Adrenal gland (tissue), 12 donors: ENCODE data around the gene RAF1. TPM values are rescaled to one million over a fixed set of nuclear protein-coding genes. Genes with fewer than 3 reads are reported as not detected.

Experiments used
- DNase-seq, 7 donors: peaks; one replicate each; pipeline ENCODE4 v3.0.0-alpha.2; 2019 to 2020
- H3K27ac ChIP-seq, 5 donors: fragments of 200-600 bp; sonication (generic) in 4 of 5; 1 replicate in 3 of 5; 2 replicates in 2 of 5; pipeline versions ENCODE4 v1.5.1 to v1.8.0; 2016 to 2020; ENCODE audit warnings: mild to moderate bottlenecking in 1 of 5
- H3K27me3 ChIP-seq: fragments of 200-600 bp; 2 replicates; pipeline ENCODE4 v1.8.0; 2021
- H3K36me3 ChIP-seq, 2 donors: fragments of 200-600 bp; replicated peaks in 1 of 2; 1 replicate in 1 of 2; 2 replicates in 1 of 2; pipeline versions ENCODE4 v1.5.1 to v1.8.0; 2018 to 2022
- H3K4me1 ChIP-seq, 2 donors: fragments of 200-600 bp; replicated peaks in 1 of 2; 1 replicate in 1 of 2; 2 replicates in 1 of 2; pipeline versions ENCODE4 v1.5.1 to v1.8.0; 2018 to 2021
- H3K4me3 ChIP-seq, 4 donors: fragments of 200-600 bp; sonication (generic) in 3 of 4; one replicate each; pipeline ENCODE4 v1.5.1; 2016 to 2018
- H3K9me3 ChIP-seq, 3 donors: fragments of 200-600 bp; sonication (generic) in 1 of 3; replicated peaks in 1 of 3; 1 replicate in 2 of 3; 2 replicates in 1 of 3; pipeline versions ENCODE4 v1.5.1 to v1.8.0; 2016 to 2021
- POLR2A ChIP-seq, 2 donors: fragments of 450-650 bp; IDR thresholded peaks; one replicate each; pipeline ENCODE4 v1.6.1; 2017; ENCODE audit warnings: antibody characterized with exemption in 2 of 2, mild to moderate bottlenecking in 2 of 2, moderate library complexity in 1 of 2
- WGBS, 4 donors: extraction: QIAGEN DNeasy Blood & Tissue Kit in 2 of 4; methylation state at CpG; one replicate each; pipeline versions ENCODE4 v1.1.5 to v1.1.7; 2013 to 2017; 5-methylcytosine and 5-hydroxymethylcytosine counted together
- intact Hi-C, 2 donors: fragments of 100-400 bp; cut with DNase I; formaldehyde crosslinking; loops; one replicate each; pipeline versions ENCODE4 v1.14.1 to v1.15.0; 2022 to 2023
- polyA plus RNA-seq, 3 donors: library from polyadenylated mRNA; stranded (reverse); fragments of 200-250 nt in 2 of 3; fragments of 350-450 nt in 1 of 3; fragmentation: Illumina TruSeq in 1 of 3; extraction: RNeasy Lipid Tissue Mini Kit (QIAGEN cat#74804) in 1 of 3; gene quantifications; one replicate each; pipeline ENCODE4 v1.2.3, GENCODE V29; 2013 to 2014
- total RNA-seq, 9 donors: library from RNA; depleted of rRNA in 4 of 9; stranded (reverse); fragments of >200 nt in 4 of 9; fragments of 120-200 nt in 1 of 9; fragmentation: NEBNext Ultra II Directional in 1 of 9; extraction: Animal tissue kit (Norgen Biotek cat#: 25700) in 1 of 9; gene quantifications; one replicate each; pipeline versions ENCODE4 v1.1.0 to v1.2.4, GENCODE V29; 2013 to 2023
- TF ChIP-seq, protein P1 (sequence below), 6 experiments: fragments of 450-650 bp in 4 of 6; fragments of 200-600 bp in 2 of 6; sonication (generic) in 1 of 6; IDR thresholded peaks; 1 replicate in 5 of 6; 2 replicates in 1 of 6; pipeline versions ENCODE4 v1.5.1 to v1.8.0; 2016 to 2021; ENCODE audit warnings: antibody characterized with exemption in 6 of 6, mild to moderate bottlenecking in 2 of 6, moderate library complexity in 1 of 6
- donor health status: healthy with polysubstance abuse.
- donor health status: Bipolar disorder and iron deficiency.
- donor health status: DM: yes; HTN: yes; CAD: no.
- donor health status: DM: no; HTN: no; CAD: no.
- donor health status: DM: no; HTN: no; CAD: no.
- donor health status: DM: yes; HTN: yes; CAD: no.

Gene RAF1
- total and polyA plus RNA-seq, 12 donors = 45.9 to 110 (median 69.4) TPM

- no peak for DNase-seq
- H3K9me3 ChIP-seq = no peaks in the 10 kb centered on the region
- no peak overlapping the region for H3K27ac ChIP-seq
- intact Hi-C loops = no loop called here
- TF ChIP-seq, protein P1, sequence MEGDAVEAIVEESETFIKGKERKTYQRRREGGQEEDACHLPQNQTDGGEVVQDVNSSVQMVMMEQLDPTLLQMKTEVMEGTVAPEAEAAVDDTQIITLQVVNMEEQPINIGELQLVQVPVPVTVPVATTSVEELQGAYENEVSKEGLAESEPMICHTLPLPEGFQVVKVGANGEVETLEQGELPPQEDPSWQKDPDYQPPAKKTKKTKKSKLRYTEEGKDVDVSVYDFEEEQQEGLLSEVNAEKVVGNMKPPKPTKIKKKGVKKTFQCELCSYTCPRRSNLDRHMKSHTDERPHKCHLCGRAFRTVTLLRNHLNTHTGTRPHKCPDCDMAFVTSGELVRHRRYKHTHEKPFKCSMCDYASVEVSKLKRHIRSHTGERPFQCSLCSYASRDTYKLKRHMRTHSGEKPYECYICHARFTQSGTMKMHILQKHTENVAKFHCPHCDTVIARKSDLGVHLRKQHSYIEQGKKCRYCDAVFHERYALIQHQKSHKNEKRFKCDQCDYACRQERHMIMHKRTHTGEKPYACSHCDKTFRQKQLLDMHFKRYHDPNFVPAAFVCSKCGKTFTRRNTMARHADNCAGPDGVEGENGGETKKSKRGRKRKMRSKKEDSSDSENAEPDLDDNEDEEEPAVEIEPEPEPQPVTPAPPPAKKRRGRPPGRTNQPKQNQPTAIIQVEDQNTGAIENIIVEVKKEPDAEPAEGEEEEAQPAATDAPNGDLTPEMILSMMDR (IDR thresholded peaks at IDR 0.05) = no peak
- TF ChIP-seq POLR2A (IDR thresholded peaks at IDR 0.05) = no peak
- no peaks in the 10 kb centered on the region for H3K36me3 ChIP-seq
- H3K4me3 ChIP-seq = no peak overlapping the region
- WGBS, 4 donors = 79 to 85% (median 84%) methylated on average over 5 of the region's 5 CpGs
- H3K27me3 ChIP-seq = no peaks in the 10 kb centered on the region
- peaks cover 9 to 38% of the 10 kb centered on the region in 2 donors for H3K4me1 ChIP-seq
Measured at GRCh38 chr3:12560505-12561190, 103.3 kb downstream of the RAF1 start.

DNA sequence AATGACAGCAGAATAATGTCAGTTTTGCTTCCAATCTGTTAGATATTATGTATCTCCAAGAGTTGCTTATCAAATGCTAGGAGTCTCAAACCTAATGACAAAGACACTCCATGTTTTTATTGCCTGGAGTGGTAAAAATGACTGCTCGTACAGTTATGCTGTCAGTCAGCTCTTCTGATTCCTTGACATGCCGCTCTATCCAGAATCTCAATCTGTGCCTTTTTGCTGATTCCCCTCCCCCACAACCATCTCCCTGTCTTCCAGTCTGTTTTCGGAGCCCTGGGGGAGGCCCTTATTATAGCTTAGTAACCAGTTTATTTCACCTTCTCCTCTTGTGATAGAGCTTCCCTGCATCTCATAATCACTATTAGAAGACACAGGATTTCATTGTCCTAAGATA, 104.4 kb downstream of the RAF1 start:
- intact Hi-C loops = no loop called here

DNA sequence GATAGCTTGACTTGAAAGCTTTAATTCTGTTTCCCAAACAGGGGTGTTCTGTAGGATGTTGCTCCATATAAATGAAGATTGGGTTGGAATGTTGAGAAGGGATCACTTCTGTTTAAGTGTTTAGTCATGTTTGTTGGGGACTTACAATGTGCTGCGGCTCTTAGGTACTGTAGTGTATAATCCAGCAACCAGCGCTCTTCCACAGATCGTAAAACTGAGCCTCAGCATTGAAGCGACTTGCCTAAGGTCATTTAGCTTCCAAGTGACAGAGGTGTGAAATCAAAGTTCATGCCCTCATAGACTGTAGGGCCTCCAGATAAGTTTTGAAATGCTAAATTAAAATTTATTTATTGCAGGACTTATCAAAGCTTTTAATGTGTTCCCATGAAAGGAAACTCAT, 105.2 kb downstream of the RAF1 start:
- H3K9me3 ChIP-seq = no peaks in the 10 kb centered on the region
- peaks cover 11 to 44% of the 10 kb centered on the region in 2 donors for H3K4me1 ChIP-seq
- DNase-seq = no peak
- intact Hi-C loops = no loop called here
- no peak for TF ChIP-seq POLR2A (IDR thresholded peaks at IDR 0.05)
- TF ChIP-seq, protein P1 (IDR thresholded peaks at IDR 0.05) = no peak
- H3K27ac ChIP-seq = no peak overlapping the region
- 71 to 82% (median 74%) methylated on average over 4 of the region's 4 CpGs for WGBS, 4 donors
- H3K4me3 ChIP-seq = no peak overlapping the region
- H3K36me3 ChIP-seq = no peaks in the 10 kb centered on the region
- peaks cover 7% of the 10 kb centered on the region for H3K27me3 ChIP-seq

More for the DNA sequence above, 104.4 kb downstream of the RAF1 start:
- TF ChIP-seq, protein P1 (IDR thresholded peaks at IDR 0.05) = no peak
- Histone ChIP-seq H3K4me1 (peaks cover 9 to 38% of the 10 kb centered on the region in 2 donors), H3K27me3 (peaks cover 5% of the 10 kb centered on the region), H3K27ac (no peak overlapping the region), H3K4me3 (no peak overlapping the region), H3K9me3 (no peaks in the 10 kb centered on the region), H3K36me3 (no peaks in the 10 kb centered on the region)
- DNase-seq = no peak
- WGBS, 4 donors = 79 to 91% (median 83%) methylated on average over 3 of the region's 3 CpGs

DNA sequence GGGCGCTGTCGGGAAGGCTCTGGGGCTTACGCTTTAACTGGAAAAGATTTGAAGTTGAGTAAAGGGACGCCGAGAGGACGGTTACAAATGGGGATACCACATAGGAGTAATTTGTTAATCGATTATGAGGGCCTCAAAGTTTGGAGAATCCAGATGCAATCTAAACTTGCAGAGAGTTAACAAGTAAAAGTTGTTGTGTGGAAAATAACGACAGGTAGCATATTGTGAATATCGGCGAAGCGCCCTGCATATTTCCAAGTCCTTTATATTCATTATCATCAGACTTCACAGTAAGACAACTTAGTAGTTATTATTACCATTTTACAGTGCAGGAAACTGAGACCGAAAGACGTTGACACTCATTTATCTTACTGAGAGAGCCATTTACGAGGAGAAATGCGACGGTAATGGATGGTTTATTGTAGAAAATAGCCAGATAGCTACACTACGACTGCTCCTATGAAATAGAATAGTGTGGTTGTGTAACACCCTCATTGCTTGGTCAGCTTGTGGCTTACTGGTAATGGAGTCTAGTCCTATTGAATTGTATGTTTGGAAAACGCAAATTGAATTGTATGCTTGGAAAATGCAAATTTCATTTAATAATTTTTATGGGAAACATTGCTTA, 106.3 kb downstream of the RAF1 start:
- no peaks in the 10 kb centered on the region for H3K9me3 ChIP-seq
- H3K4me3 ChIP-seq = peak overlapping the region; percentile 60 to 93 (median 79)
- H3K27me3 ChIP-seq = peaks cover 7% of the 10 kb centered on the region
- intact Hi-C loops = no loop called here
- no peak for TF ChIP-seq POLR2A (IDR thresholded peaks at IDR 0.05)
- TF ChIP-seq, protein P1 (IDR thresholded peaks at IDR 0.05) = no peak
- WGBS, 4 donors = 1 to 2% (median 2%) methylated on average over 18 of the region's 18 CpGs
- H3K36me3 ChIP-seq = no peaks in the 10 kb centered on the region
- DNase-seq = no peak
- H3K27ac ChIP-seq = peak overlapping the region; percentile 56 to 98 (median 96)
- H3K4me1 ChIP-seq = peaks cover 16 to 47% of the 10 kb centered on the region in 2 donors
